K562 (cell line): Measurements from ENCODE around the gene ART1. TPM values are rescaled to one million over a fixed set of nuclear protein-coding genes. Genes with fewer than 3 reads are reported as not detected.

Experiments
- ATAC-seq: fragments of 200-7000 bp; cut with Tn5 transposase; 3 replicates; pipeline ENCODE4 v1.9.1; 2020; ENCODE audit warnings: moderate library complexity
- BruUV-seq: library from RNA; stranded (reverse); fragments of 400-500 nt; replicated peaks from 2 replicates; lab custom pipeline; 2021; lab: Mats Ljungman, UMichigan
- CTCF ChIA-PET: fragments of 300-600 bp; formaldehyde crosslinking; extraction: SDS; loops from one replicate; lab custom pipeline; 2021; ENCODE audit warnings: low intra/inter-chr PET ratio; lab: Yijun Ruan, JAX
- POLR2A ChIA-PET: fragments of 300-600, 350-650 bp; sonication (Branson Sonifier 250); formaldehyde crosslinking; extraction: SDS; loops from one replicate; lab custom pipeline; 2021; ENCODE audit warnings: antibody characterized with exemption, inconsistent platforms; lab: Yijun Ruan, JAX
- DNase-seq, 4 experiments: peaks; one replicate each; pipeline versions ENCODE4 v3.0.0 to v3.0.0-alpha.2; 2011 to 2018; ENCODE audit warnings: low spot score in 3 of 4, mixed read lengths in 3 of 4; ENCODE audit errors: extremely low read depth in 1 of 4
- FAIRE-seq: peaks from 2 replicates; lab custom pipeline; 2011; peaks lifted over from hg19 to GRCh38; lab: Jason Lieb, UNC
- H2AFZ ChIP-seq: 2 replicates; pipeline ENCODE4 v1.6.0; 2011; ENCODE audit warnings: low read depth, low read length, control low read depth, inconsistent platforms
- H3K27ac ChIP-seq: fragments of 200-600 bp; 3 replicates; pipeline ENCODE4 v1.8.0; 2011; ENCODE audit warnings: low read depth, mild to moderate bottlenecking, control low read depth, inconsistent platforms, low read length, moderate library complexity, mixed read lengths; ENCODE audit errors: extremely low read depth
- H3K27me3 ChIP-seq, 2 experiments: fragments of 300-600 bp in 1 of 2; 2 replicates in 1 of 2; 3 replicates in 1 of 2; pipeline versions ENCODE4 v1.6.0 to v1.8.0; 2011; ENCODE audit warnings: inconsistent platforms in 2 of 2, low read length in 2 of 2, mild to moderate bottlenecking in 1 of 2, mixed read lengths in 1 of 2, moderate library complexity in 1 of 2; ENCODE audit not compliant: control insufficient read depth in 2 of 2, insufficient read depth in 2 of 2
- H3K36me3 ChIP-seq: fragments of 300-600 bp; 3 replicates; pipeline ENCODE4 v1.8.0; 2011; ENCODE audit warnings: mild to moderate bottlenecking, low read length, inconsistent platforms; ENCODE audit not compliant: control insufficient read depth, insufficient read depth
- H3K4me1 ChIP-seq, 2 experiments: fragments of 200-600 bp in 1 of 2; replicated peaks in 1 of 2; 2 replicates in 1 of 2; 3 replicates in 1 of 2; pipeline versions ENCODE4 v1.5.1 to v1.8.0; 2011; ENCODE audit warnings: inconsistent platforms in 2 of 2, low read length in 2 of 2, mild to moderate bottlenecking in 1 of 2, mixed read lengths in 1 of 2, moderate library complexity in 1 of 2; ENCODE audit not compliant: control insufficient read depth in 2 of 2, insufficient read depth in 2 of 2
- H3K4me2 ChIP-seq: 2 replicates; pipeline ENCODE4 v1.6.1; 2011; ENCODE audit warnings: low read length, control low read depth, inconsistent platforms, mixed read lengths; ENCODE audit not compliant: insufficient read depth
- H3K4me3 ChIP-seq: fragments of 200-600 bp; sonication (generic), shearing (Covaris generic); 2 replicates; pipeline ENCODE4 v1.5.1; 2016; ENCODE audit warnings: control low read depth, inconsistent platforms
- H3K79me2 ChIP-seq: fragments of 200-600 bp; 3 replicates; pipeline ENCODE4 v1.8.0; 2011; ENCODE audit warnings: low read length, inconsistent platforms; ENCODE audit not compliant: control insufficient read depth, insufficient read depth
- H3K9ac ChIP-seq, 2 experiments: 2 replicates each; pipeline versions ENCODE4 v1.6.0 to v1.6.1; 2011; ENCODE audit warnings: low read depth in 2 of 2, low read length in 2 of 2, control low read depth in 1 of 2, inconsistent platforms in 1 of 2, mild to moderate bottlenecking in 1 of 2, mixed read lengths in 1 of 2; ENCODE audit not compliant: insufficient read depth in 1 of 2
- H3K9me1 ChIP-seq: one replicate; pipeline ENCODE4 v1.6.0; 2011; ENCODE audit warnings: inconsistent platforms, mild to moderate bottlenecking, low read length, moderate library complexity; ENCODE audit not compliant: control insufficient read depth, insufficient read depth
- H3K9me3 ChIP-seq: replicated peaks from 2 replicates; pipeline ENCODE4 v1.5.1; 2011; ENCODE audit warnings: low read depth, low read length, inconsistent platforms; ENCODE audit not compliant: control insufficient read depth, insufficient read depth
- H4K20me1 ChIP-seq: replicated peaks from 2 replicates; pipeline ENCODE4 v1.6.1; 2011; ENCODE audit warnings: low read length, inconsistent platforms, mixed read lengths; ENCODE audit not compliant: control insufficient read depth, insufficient read depth
- BCOR ChIP-seq: fragments of 450-650 bp; IDR thresholded peaks from 2 replicates; pipeline ENCODE4 v1.6.1; 2016
- STAT5B ChIP-seq: fragments of 250-450 bp; sonication (Bioruptor Pico); IDR thresholded peaks from 2 replicates; pipeline ENCODE4 v1.8.0; 2021; ENCODE audit warnings: mild to moderate bottlenecking, inconsistent platforms
- XRCC4 ChIP-seq: IDR thresholded peaks from one replicate; pipeline ENCODE4 v1.6.1; 2011; ENCODE audit not compliant: insufficient read depth, insufficient read length; ENCODE audit errors: extremely low read depth
- XRCC5 ChIP-seq: fragments of 200-400 bp; formaldehyde crosslinking; IDR thresholded peaks from 2 replicates; pipeline ENCODE4 v1.6.1; 2017; ENCODE audit warnings: low read depth, mild to moderate bottlenecking, low read length
- ZFP36 ChIP-seq: fragments of 150-350 bp; IDR thresholded peaks from 2 replicates; pipeline ENCODE4 v1.6.1; 2018; ENCODE audit warnings: low read length, low read depth; ENCODE audit not compliant: partially characterized antibody
- ZNF224 ChIP-seq: sonication (generic); formaldehyde crosslinking; IDR thresholded peaks from 2 replicates; pipeline ENCODE4 v1.8.0; 2022; ENCODE audit warnings: mild to moderate bottlenecking, missing genetic modification reagents
- ZNF274 ChIP-seq: IDR thresholded peaks from 2 replicates; pipeline ENCODE4 v1.6.1; 2011; ENCODE audit warnings: low read depth, mild to moderate bottlenecking, low read length, moderate library complexity, borderline replicate concordance
- WGBS: fragments of 100-300 bp; shearing (Covaris generic); methylation state at CpG from one replicate; pipeline ENCODE4 v1.1.6; 2016; ENCODE audit warnings: low coverage, mixed read lengths; ENCODE audit not compliant: insufficient coverage; ENCODE audit errors: missing lambda C conversion rate; 5-methylcytosine and 5-hydroxymethylcytosine counted together
- in situ Hi-C: fragments of 300-500 bp; cut with MboI; formaldehyde crosslinking; loops from 4 replicates; pipeline ENCODE4 v1.15.0; 2018; ENCODE audit warnings: inconsistent platforms, mixed read lengths
- intact Hi-C: fragments of 100-400 bp; cut with micrococcal nuclease; formaldehyde crosslinking; loops from 2 replicates; pipeline ENCODE4 v1.14.2; 2022
- polyA plus RNA-seq, 8 experiments: library from polyadenylated mRNA; depleted of rRNA in 4 of 8; stranded (reverse) in 5 of 8; unstranded in 3 of 8; fragments of >200 nt; fragmentation: Nextera tagmentation in 2 of 8; fragmentation: Illumina TruSeq in 1 of 8; extraction: Ambion mirVana in 2 of 8; extraction: Trizol in 1 of 8; gene quantifications; 2 replicates each; pipeline versions ENCODE4 v1.2.1 to v1.2.3, GENCODE V29; 2011 to 2014; ENCODE audit warnings: inconsistent platforms in 1 of 8, missing spikeins in 1 of 8
- total RNA-seq, 7 experiments: library from RNA; depleted of rRNA in 6 of 7; stranded (reverse); fragments of >200 nt in 6 of 7; fragmentation: Illumina TruSeq in 2 of 7; extraction: Trizol in 2 of 7; gene quantifications; 2 replicates each; pipeline versions ENCODE4 v1.2.1 to v1.2.3, GENCODE V29; 2011 to 2021; ENCODE audit warnings: low replicate concordance in 1 of 7

Gene ART1
- total and polyA plus RNA-seq, 9 of the 15 experiments (the other 6 are each of a cell fraction or from before 2014, with no cell fraction given): not detected

DNA sequence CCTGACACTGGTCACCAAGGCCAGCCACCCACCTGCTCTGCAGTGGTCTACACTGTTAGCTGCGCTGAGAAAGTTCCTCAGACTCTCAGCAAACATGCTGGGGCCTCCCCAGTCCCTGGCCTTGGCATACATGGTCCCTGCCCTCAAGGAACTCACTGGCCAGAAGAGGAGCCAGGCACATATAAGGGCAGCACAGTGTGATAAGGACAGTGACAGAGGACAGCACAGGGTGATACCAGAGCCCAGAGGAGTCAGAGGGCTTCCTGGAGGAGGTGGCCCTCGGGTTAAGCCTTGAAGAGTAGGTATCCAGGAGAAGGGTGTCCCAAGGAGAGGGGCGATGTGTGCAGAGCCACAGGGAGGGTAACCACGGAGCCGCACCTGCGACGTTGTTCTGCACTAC, 624 bp downstream of the ART1 start:
- no peak for DNase-seq
- in situ Hi-C loops: loop anchor here (5.0 kb wide), 1 partner anchor 1517 kb away; no protein-coding TSS in a partner anchor
- Histone ChIP-seq H4K20me1 (no peaks in the 10 kb centered on the region), H3K27ac (no peak overlapping the region), H3K4me1 (peaks cover 21 to 29% of the 10 kb centered on the region in 2 experiments; a peak in 4 of 5 replicates), H3K4me3 (no peak overlapping the region), H3K9ac (peak overlapping the region in 1 of 2 experiments; percentile 42; a peak in 1 of 4 replicates), H3K36me3 (no peaks in the 10 kb centered on the region), H3K9me1 (no peaks in the 10 kb centered on the region), H3K27me3 (no peaks in the 10 kb centered on the region)
- intact Hi-C loops: no loop called here
- no peak for FAIRE-seq
- 18% methylated on average over 6 of the region's 7 CpGs for WGBS
- CTCF ChIA-PET: no interaction called here
- ATAC-seq: no peak
- TF ChIP-seq ZNF224 (no peak), BCOR (0 out of 2 replicates have a peak, but pooled peaks have one; percentile 11), XRCC4 (no peak), XRCC5 (no peak), ZNF274 (no peak), STAT5B (CRISPR knock-in tag) (no peak), ZFP36 (peak; percentile 84)
- TF ChIP-seq, all 486 proteins: peak for 2
- no peak overlapping the region; the same call in 1 of the 2 replicates for H3K4me2 ChIP-seq
- H3K79me2 ChIP-seq: no peaks in the 10 kb centered on the region
- POLR2A ChIA-PET: interaction anchor here (0.6 kb wide), 2 partner anchors 172 to 499 kb away, joined by 3 read pairs; no protein-coding TSS in a partner anchor
- H3K9me3 ChIP-seq: peaks cover 3% of the 10 kb centered on the region; the same call in 1 of the 2 replicates
- no TSS peak for BruUV-seq
- no peak overlapping the region for H2AFZ ChIP-seq
